ENCODE measurements around the gene IL1RL1. TPM values are rescaled to one million over a fixed set of nuclear protein-coding genes. Genes with fewer than 3 reads are reported as not detected.

The IL1RL1 gene
- total RNA-seq, 1 experiment from 2014 or later: 0.15 TPM

Other genes with a start within 250 kb of the IL1RL1 start
- gene IL1R1, start 168.8 kb upstream of the IL1RL1 start, total RNA-seq (2021; ENCODE audit: unreplicated experiment): 7.1 TPM
- gene IL1RL2, start 124.5 kb upstream of the IL1RL1 start, total RNA-seq (2021; ENCODE audit: unreplicated experiment): not detected
- gene IL18R1, start 44.2 kb downstream of the IL1RL1 start, total RNA-seq (2021; ENCODE audit: unreplicated experiment): 0.08 TPM
- not detected for gene IL18RAP, start 111.6 kb downstream of the IL1RL1 start, total RNA-seq (2021; ENCODE audit: unreplicated experiment)
- not detected for gene SLC9A4, start 161.7 kb downstream of the IL1RL1 start, total RNA-seq (2021; ENCODE audit: unreplicated experiment)

All from Panc1 (cell line).